H7 (cell line): ENCODE results near the gene NRG4. TPM values are rescaled to one million over a fixed set of nuclear protein-coding genes. Genes with fewer than 3 reads are reported as not detected.
"Not testable (repeated sequence)": the region's sequence is repeated elsewhere in the genome, so short reads cannot be mapped to it uniquely, and the experiment has no call there.

ENCODE experiments used
- DNase-seq: peaks from one replicate; pipeline ENCODE4 v3.0.0; 2012
- H3K27me3 ChIP-seq: 2 replicates; pipeline ENCODE4 v1.6.0; 2011; ENCODE audit warnings: mild to moderate bottlenecking, low read length; ENCODE audit not compliant: control insufficient read depth, insufficient read depth
- H3K36me3 ChIP-seq: replicated peaks from 2 replicates; pipeline ENCODE4 v1.5.1; 2011; ENCODE audit warnings: low read length; ENCODE audit not compliant: control insufficient read depth, insufficient read depth
- H3K4me3 ChIP-seq: 2 replicates; pipeline ENCODE4 v1.5.1; 2011; ENCODE audit warnings: low read depth, mild to moderate bottlenecking, control low read depth, low read length, moderate library complexity; ENCODE audit not compliant: insufficient read depth
- total RNA-seq: library from RNA; depleted of rRNA; stranded (reverse); fragments of >200 nt; shearing (Covaris generic); gene quantifications from 2 replicates; pipeline ENCODE4 v1.2.3, GENCODE V29; 2014

NRG4 gene
- total RNA-seq, 1 experiment from 2014 or later: 0.48 TPM

- Histone ChIP-seq H3K27me3 (no peaks in the 10 kb centered on the region), H3K36me3 (no peaks in the 10 kb centered on the region), H3K4me3 (no peak overlapping the region)
- no peak for DNase-seq
Observed at GRCh38 chr15:76024021-76024768, 12.0 kb upstream of the NRG4 start.

GRCh38 chr15:76013470-76013869 lies 1.2 kb upstream of the NRG4 start:
- H3K36me3 ChIP-seq, DNase-seq, H3K27me3 ChIP-seq, H3K4me3 ChIP-seq: not testable (repeated sequence)

- DNase-seq: no peak
- H3K4me3 ChIP-seq: no peak overlapping the region
- H3K36me3 ChIP-seq: no peaks in the 10 kb centered on the region
- no peaks in the 10 kb centered on the region for H3K27me3 ChIP-seq
Observed at GRCh38 chr15:76010613-76011012, 1.6 kb downstream of the NRG4 start.

- H3K4me3 ChIP-seq: no peak overlapping the region
- DNase-seq: no peak
- H3K27me3 ChIP-seq: no peaks in the 10 kb centered on the region
- no peaks in the 10 kb centered on the region for H3K36me3 ChIP-seq
Observed at GRCh38 chr15:76006136-76006778, 6.0 kb downstream of the NRG4 start.

- no peak for DNase-seq
- no peaks in the 10 kb centered on the region for H3K36me3 ChIP-seq
Observed at GRCh38 chr15:76003364-76003763, 8.9 kb downstream of the NRG4 start.

GRCh38 chr15:75995611-75996010 lies 16.6 kb downstream of the NRG4 start:
- H3K36me3 ChIP-seq: no peaks in the 10 kb centered on the region
- H3K27me3 ChIP-seq: no peaks in the 10 kb centered on the region

More at GRCh38 chr15:76003364-76003763, 8.9 kb downstream of the NRG4 start:
- Histone ChIP-seq H3K27me3 (no peaks in the 10 kb centered on the region), H3K4me3 (no peak overlapping the region)

GRCh38 chr15:75994220-75994619 lies 18.0 kb downstream of the NRG4 start:
- no peak for DNase-seq
- Histone ChIP-seq H3K27me3 (no peaks in the 10 kb centered on the region), H3K36me3 (no peaks in the 10 kb centered on the region), H3K4me3 (no peak overlapping the region)

More at GRCh38 chr15:75995611-75996010, 16.6 kb downstream of the NRG4 start:
- H3K4me3 ChIP-seq: no peak overlapping the region
- DNase-seq: no peak

- H3K27me3 ChIP-seq: no peaks in the 10 kb centered on the region
- H3K4me3 ChIP-seq: no peak overlapping the region
- DNase-seq: no peak
- no peaks in the 10 kb centered on the region for H3K36me3 ChIP-seq
Observed at GRCh38 chr15:75992897-75993296, 19.3 kb downstream of the NRG4 start.

- Histone ChIP-seq H3K27me3 (no peaks in the 10 kb centered on the region), H3K36me3 (no peaks in the 10 kb centered on the region), H3K4me3 (no peak overlapping the region)
- DNase-seq: no peak
Observed at GRCh38 chr15:75989875-75990274, 22.3 kb downstream of the NRG4 start.

- DNase-seq: no peak
- Histone ChIP-seq H3K4me3 (no peak overlapping the region), H3K27me3 (no peaks in the 10 kb centered on the region), H3K36me3 (no peaks in the 10 kb centered on the region)
Observed at GRCh38 chr15:75989045-75989444, 23.2 kb downstream of the NRG4 start.

GRCh38 chr15:75985971-75986370 lies 26.3 kb downstream of the NRG4 start:
- Histone ChIP-seq H3K27me3 (no peaks in the 10 kb centered on the region), H3K4me3 (no peak overlapping the region), H3K36me3 (no peaks in the 10 kb centered on the region)
- DNase-seq: no peak

GRCh38 chr15:75984706-75985105 lies 27.5 kb downstream of the NRG4 start:
- H3K27me3 ChIP-seq, H3K4me3 ChIP-seq, DNase-seq, H3K36me3 ChIP-seq: not testable (repeated sequence)

- Histone ChIP-seq H3K36me3 (no peaks in the 10 kb centered on the region), H3K27me3 (no peaks in the 10 kb centered on the region), H3K4me3 (no peak overlapping the region)
- DNase-seq: no peak
Observed at GRCh38 chr15:75982468-75982867, 29.8 kb downstream of the NRG4 start.

- no peaks in the 10 kb centered on the region for H3K27me3 ChIP-seq
- H3K4me3 ChIP-seq: no peak overlapping the region
- H3K36me3 ChIP-seq: no peaks in the 10 kb centered on the region
- DNase-seq: no peak
Observed at GRCh38 chr15:75981149-75981815, 30.9 kb downstream of the NRG4 start.

- H3K4me3 ChIP-seq, H3K27me3 ChIP-seq, DNase-seq, H3K36me3 ChIP-seq: not testable (repeated sequence)
Observed at GRCh38 chr15:75976766-75977165, 35.5 kb downstream of the NRG4 start.
